ENCODE results near the gene EPSTI1. TPM values are rescaled to one million over a fixed set of nuclear protein-coding genes. Genes with fewer than 3 reads are reported as not detected.

EPSTI1 gene
- total RNA-seq, 1 experiment from 2014 or later = 6.3 TPM

DNA sequence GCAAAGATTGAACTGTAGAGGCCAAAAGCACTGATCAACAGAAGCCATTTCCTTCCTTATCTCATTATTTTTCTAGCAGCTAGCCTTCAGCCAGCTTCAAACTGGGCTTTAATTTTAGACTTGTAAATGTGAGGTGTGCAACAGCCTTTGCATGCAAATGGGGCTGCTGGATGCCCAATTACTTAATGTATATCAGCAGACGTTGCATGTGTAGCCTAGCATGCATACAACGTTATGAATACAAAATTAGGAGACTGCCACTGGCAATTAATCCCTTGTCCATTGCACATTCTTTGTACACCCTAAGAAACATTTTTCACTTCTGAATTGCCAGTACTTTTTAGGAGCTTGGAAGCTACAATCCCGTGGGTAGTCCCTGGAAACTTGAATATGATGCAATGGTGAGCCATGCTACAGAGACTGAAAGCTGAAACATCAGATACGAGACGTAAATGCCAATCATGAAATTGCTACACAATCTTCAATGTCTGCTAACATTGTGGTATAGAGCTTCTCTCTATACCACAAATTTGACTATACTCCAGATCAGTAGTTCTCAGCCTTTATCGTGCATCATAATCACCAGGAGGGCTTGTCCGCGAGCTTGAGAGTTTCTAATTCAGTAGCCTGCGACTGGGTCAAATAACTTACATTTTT is 20.2 kb downstream of the EPSTI1 start:
- DNase-seq (ENCODE audit: low read depth) = peak; percentile 15

DNA sequence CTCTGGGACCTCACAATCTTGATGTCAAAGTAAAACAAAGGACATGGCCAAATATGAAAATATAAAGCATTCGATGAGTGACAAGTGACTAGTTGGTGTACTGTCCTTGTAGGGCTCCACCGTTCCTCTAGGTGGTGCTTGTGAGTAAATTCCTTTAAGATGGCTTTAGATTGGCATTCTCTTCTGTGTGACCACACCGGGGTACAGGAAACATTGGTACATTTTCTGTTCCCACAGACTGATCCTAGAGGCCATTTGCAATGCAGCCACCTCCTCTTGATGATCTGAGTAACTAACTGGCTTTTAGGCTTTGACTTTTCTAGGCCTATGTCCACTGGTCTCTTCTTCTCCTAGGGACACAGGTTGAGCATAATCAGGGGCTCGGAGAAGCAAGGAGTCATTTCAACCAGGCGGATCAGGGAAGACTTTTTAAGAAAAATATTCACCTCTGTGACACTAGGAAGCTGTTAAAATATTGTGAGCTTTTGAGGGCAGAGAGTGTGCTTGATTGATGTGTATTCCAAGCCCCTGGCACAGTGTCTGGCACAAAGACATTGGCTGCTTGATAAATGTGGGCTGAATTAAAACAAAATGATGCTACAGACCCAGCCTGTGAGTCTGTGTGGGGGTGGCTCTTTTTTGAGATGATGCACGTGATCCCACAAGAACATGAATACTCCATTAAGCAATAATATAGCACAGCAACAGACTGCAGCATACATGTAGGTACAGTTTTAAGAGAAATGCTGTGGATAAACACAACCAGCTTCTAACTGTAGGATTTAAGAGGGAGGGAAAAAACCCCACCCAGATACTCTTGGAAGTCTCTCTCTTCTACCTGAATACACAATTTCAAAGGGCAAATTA is 21.0 kb downstream of the EPSTI1 start:
- peak; percentile 73 for DNase-seq (ENCODE audit: low read depth)

DNA sequence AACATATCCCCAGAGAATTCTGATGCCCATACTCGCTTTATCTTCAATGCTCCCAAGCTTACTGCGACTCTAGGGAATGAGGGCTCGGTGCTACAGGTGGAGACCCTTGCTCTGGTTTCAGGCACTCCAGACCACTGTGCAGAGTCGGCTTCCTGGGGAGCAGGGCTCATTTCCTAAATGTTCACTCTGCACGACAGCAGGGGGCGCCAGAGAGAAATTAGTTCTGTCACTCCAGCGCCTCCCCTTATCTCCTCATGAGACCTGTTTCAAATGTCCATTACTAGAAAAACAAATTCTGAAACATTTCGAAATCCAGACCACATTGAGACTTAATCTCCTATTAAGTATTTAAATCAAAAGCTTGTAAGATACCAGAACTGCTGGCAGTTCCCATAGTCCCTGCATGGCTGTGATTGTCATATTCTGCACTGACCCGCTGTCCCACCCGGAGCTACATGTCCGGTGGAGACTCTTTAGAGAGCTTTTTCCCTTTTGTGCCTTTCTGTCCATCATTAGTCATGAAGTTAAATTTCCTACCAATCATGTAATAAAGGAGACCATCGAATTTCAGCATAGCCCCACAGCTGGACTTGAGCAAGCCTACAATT is 22.4 kb downstream of the EPSTI1 start:
- peak; percentile 70 for DNase-seq (ENCODE audit: low read depth)

DNA sequence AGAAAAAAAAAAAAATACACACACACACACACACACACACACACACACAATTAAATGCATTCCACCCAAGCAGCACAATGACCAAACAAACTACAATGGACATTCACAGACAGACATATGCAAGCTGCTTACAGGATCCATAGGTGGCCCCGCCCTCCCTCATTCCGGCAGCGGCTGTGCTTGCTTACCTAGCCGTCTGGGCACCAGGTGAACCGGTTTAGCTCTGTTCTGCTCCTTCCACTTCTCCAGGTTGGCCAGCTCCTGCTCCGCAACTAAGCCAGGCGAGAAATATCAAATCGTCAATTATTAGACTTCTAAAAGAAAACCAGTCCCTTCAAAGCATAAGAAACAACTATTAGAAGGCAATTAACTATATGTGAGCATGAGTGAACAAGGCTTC is 23.1 kb downstream of the EPSTI1 start:
- no peak for DNase-seq (ENCODE audit: low read depth)

DNA sequence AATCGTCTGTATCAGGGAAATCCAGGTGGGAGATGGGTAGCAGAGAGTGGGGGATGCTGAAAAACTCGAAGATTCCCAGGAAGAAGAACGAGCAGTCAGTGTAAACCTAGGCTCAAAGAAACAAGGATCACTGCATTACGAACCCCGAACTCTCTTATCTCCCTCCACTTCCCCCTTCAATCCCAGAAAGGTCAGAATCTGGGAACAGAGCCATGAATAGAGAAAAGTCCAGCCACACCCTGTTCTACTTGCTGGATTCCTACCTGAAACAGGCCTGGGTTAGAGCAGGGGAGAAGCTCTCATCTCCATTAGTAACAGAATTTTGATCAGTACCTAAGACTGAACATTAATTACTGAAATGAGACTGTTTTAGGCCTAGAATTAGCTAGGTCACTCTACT is 24.4 kb downstream of the EPSTI1 start:
- DNase-seq (ENCODE audit: low read depth) = no peak

DNA sequence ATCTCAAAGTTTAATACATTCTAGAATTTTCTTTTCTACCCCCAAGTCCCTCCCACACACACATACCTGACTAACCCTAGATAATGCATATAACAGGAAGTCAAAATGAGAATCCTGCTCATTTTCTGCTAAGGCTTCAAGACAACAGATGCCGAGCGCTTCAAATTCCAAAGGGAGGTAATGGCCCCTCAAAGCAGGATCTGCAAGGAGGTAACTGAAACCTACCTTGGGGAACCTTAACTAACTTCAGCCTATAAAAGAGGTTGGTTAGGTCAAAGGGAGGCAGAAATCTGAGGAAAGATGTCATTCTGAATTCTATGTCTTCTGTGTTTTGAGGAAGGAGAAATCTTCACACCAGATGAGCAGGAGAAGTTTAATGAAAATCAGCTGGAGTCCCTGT is 26.8 kb downstream of the EPSTI1 start:
- no peak for DNase-seq (ENCODE audit: low read depth)

DNA sequence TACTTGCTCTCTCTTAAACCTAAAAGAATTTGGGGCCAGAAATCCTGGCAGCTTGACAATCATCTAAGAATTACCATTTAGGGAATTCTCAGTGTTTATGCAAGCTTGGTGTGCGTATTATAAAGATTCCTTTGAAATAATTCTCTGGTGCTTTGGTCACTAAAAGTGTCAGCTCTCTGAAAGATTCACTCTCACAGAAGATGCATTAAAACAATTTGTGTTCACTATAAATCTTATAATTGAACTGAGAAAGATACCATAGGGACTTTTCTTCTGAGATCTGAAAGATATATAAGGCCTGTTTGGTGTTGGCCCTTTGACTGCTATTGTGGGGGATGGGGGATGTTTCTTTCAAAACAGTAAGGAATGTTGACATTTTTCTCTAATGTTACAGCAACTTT is 27.3 kb downstream of the EPSTI1 start:
- DNase-seq (ENCODE audit: low read depth) = no peak

DNA sequence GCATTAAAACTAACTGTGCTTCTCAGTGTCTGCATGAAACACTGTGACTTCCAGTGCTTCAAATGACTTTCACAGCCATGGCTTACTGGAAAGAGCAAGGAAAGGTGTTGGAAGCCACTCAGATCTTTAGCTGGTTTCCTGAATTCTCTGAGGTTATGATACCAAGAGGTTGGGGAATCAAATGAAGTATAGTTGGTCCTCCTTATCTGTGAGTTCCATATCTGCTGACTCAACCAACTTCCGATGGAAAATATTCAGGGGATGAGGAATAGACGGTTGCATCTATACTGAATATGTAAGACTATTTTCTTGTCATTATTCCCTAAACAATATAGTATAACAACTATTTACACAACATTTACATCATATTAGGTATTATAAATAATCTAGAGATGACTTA is 32.4 kb downstream of the EPSTI1 start:
- no peak for DNase-seq (ENCODE audit: low read depth)

DNA sequence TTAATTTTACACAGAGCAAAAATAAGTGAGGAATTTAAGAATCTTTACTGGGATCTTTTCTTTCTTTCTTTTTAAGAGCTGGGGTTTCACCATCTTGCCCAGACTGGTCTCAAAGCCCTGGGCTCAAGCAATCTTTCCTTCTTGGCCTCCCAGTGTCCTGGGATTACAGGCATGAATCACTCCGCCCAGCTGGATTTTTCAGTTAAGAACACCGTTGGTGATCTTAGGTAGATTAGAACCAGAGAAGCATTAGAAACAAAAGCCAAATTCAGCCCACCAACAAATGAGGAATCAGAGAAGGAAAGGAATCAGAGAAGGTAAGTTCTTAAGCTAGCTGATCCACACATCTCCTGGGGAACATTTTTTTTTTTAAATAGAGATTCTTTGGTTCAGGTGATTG is 34.2 kb downstream of the EPSTI1 start:
- no peak for DNase-seq (ENCODE audit: low read depth)

DNA sequence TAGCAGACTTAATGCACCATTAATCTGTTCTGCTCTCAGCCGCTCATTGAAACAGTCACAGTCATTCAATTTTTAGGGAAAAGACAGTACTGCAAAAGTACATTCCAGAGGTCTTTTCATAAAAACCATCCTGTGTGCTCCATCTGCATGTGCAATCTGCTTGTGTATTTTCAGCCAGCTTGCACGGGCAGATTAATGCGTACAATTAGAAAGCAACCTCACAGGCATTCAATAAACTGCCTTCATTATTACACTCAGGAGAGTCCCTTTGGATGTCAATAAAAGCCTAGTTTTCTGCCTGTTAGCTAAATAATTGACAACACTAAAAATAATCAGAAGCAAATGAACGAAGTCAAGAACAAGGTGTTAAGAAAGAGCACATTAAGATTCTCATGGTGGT is 41.9 kb downstream of the EPSTI1 start:
- DNase-seq (ENCODE audit: low read depth) = no peak

DNA sequence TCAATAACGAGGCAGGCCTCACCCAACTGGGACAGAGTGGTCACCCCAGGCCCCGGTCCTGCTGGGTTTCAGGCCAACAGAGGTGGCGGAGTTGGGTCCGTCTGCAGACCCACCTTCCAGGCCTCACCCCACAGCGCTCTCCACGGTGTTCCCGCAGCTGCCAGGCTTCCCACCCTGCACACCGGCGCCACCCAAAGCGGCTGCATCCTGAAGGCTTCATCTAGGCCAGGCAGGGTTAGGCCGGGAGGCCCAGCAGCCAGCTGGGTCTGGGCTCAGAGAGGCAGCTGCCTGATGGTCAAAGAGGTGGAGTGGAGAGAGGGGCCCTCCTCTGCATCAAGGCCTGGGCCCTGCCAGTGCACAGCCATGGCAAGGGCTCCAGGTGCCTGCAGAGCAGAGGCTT is 44.1 kb downstream of the EPSTI1 start:
- DNase-seq (ENCODE audit: low read depth) = no peak

DNA sequence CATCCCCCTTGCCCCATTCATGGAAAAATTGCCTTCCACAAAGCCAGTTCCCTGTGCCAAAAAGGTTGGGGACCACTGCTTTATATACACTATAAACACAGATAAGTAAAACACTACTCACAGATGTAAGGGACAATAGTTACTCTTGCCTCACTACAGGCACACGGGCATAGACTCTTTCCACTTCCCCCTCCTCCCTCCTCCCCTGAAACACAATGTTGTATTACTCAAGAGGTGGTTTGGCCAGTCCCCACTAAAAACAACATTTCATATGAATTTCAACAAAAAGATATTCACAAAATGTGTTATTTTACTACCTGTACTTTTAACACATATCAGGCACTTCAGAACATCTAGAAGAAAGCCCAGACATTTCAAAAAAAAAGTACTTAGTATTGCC is 45.1 kb downstream of the EPSTI1 start:
- DNase-seq (ENCODE audit: low read depth) = peak; percentile 39

DNA sequence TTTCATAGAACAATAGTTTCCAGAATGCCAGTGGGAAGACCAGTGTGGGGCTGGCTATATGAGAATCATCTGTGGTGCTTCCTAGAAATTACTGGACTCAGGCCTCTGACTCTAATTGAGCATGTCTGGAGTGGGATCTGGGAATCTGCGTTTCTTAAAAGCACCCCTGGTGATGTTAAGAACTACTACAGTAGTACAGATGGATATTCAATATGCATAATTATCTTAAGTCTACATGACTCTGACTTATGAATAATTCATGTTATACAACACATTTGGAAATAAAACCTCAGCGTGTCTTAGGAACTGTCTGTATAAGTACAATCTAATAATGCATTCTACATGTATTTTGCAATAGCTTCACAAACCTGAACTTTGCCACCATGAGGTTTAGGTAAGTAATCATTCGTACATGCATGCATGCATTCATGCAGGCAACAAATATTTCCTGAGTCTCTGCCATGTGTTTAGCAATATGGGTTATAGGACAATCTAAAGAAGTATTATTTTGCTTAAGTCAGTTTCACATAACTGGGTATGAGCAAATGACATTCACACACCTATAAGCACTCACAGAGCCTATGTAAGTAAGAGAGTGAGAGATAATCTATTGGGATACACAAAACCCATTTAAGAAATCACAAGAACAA is 62.0 kb downstream of the EPSTI1 start:
- no peak for DNase-seq (ENCODE audit: low read depth)

DNA sequence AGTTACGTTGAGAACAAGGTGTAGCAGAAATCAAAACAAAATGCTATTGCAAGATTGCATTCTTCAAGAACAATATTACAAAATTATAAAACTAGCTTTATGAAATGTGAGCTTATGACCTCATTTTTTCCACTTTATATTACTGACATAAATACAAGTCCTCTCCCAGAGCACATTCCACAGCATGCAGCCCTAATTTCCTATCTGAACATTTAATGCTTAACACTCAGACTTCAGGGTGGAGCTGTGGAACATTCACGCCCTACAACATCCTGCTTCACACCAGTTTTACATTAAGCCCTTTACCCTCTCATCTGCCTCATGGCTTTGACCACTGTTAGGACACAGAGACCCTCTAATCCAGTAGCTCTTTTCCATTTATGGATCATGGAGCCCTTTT is 65.5 kb downstream of the EPSTI1 start:
- DNase-seq (ENCODE audit: low read depth) = peak; percentile 15

DNA sequence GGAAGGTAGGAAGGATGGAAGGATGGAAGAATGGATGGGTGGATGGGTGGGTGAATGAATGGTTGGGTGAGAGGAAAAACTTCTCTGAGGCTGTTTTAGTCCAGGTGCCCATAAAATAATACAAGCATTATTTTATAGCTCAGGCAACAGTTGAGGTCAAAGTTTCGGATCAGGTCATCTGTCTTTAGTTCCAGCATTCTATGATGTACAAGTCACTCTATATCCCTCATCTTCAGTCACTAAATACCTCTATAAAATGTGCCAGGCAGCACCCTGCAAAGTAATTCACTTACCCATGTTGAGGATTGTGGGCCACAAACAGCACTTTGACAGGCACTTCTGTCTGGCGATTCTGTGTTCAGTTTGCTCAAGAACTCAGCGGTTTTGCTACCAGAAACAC is 66.0 kb downstream of the EPSTI1 start:
- no peak for DNase-seq (ENCODE audit: low read depth)

DNA sequence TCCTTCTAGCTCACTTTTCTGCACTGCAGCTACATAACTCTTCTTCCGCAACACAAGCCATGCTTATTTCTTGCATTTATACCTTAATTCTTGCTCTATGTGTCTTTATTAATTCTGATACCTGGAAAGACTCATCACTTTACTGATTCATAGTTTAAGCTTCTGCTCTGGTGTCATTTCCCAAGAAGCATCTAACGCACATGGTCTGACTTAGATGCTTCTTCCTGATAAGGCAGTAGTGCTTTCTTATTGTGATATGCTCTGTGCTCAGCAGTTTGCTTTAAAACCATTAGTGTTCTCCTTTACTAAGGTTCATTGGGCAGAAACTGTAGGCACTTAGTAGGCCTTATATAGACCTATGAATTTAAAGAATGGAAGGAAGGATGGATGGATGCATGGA is 66.4 kb downstream of the EPSTI1 start:
- DNase-seq (ENCODE audit: low read depth) = no peak

DNA sequence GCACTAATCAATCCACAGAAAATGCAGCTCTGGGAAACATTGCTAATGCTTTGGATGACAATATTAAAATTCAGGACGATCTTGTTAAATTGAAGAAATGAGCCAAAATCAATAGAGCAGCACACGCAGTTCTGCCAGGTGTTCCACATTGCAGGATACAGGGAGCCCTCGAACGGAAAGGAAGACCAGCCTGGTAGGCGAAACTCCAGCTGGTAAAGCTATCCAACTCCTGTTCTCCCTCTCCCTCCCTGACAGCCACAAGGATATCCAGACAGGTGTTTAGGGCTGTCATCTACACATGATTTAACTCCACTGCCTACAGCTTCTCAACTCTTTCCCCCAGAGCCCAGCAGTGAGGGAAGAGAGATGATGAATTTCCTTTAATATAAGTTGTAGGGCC is 67.7 kb downstream of the EPSTI1 start:
- DNase-seq (ENCODE audit: low read depth) = peak; percentile 24

DNA sequence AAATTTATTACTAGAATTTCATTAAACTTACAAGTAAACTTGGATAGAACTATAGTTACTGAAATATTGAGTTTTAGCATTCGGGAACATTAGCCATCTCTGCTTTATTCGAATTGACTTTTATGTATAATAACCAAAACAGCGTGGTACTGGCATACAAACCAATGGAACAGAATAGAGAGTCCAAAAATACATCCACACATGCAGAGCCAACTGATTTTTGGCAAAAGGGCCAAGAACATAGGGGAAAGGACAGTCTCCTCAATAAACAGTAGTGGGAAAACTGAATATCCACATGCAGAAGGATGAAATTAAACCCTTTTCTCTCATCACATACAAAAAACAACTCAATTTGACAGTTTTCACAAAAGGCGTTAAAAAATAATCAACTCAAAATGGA is 84.3 kb downstream of the EPSTI1 start:
- no peak for DNase-seq (ENCODE audit: low read depth)

DNA sequence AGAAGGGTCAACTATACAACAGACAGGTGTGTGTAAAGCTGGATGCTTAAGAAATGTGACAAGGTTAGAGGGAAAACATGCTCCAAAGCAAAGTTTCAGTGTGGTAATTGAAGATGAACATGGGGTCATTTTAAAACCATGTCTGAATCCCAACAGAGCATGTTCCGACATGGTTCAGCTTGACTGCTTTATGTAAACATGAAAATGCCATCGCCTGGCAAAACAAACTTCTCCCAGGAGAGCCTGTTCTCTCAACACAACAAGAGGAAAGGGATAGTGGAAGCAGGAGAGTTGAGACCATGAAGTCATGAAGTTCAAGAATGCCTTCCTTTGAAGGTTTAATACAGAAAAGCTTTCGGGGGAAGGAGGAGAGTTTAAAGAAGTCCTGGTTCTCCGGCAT is 85.8 kb downstream of the EPSTI1 start:
- DNase-seq (ENCODE audit: low read depth) = no peak

DNA sequence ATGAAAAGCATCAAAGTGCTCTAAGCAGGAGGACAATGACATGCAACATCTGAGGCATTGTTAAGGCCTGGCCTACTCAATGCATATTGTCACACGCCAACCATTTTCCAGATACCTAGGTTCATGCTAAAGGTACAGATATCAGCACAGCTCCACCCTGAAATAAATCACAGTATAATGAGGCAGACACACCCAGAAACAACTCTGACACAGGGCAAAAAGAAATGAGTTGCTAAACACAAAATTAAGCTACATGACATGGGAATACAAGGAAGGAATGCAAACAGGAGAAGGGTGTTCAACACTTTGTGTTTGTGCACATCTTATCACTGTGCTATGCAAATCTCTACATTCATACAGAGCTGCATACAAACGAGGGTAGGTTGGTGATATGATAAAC is 86.5 kb downstream of the EPSTI1 start:
- no peak for DNase-seq (ENCODE audit: low read depth)

DNA sequence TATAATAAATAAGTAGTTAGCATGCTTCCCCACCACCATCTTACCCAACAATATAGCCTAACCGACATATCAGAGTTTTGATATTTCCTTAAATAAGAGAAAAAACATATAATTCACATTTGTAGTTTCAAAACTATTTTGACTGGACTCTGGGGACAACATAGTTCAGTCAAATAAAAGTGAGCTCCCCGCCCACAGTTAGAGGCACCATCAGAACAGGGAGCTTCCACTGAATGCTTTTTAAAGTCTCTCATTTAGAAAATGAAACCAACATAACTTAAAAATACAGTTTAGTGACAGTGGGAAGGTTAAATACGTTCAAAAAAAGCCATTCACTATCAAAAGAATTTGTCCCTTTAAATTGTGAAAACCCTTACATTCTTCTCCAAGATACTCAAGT is 92.8 kb downstream of the EPSTI1 start:
- DNase-seq (ENCODE audit: low read depth) = peak; percentile 51

DNA sequence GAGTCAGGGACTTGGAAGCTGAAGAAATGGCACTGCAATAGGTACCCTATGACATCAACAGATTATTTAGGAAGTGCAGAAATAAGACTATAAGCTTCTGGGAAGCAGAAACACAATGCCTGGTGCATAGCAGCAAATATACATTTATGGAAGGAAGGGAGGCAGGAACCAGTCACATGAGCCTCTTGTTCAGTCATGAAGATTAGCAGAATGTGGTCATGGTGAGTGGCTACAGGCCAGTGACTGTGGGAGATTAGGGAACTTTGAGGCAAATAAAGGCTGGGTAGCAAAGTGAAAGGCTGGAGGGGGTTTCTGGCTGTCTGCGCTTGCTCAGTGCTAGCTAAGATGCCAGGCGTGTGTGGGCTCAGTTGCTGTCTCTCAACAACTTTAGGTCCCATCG is 96.3 kb downstream of the EPSTI1 start:
- no peak for DNase-seq (ENCODE audit: low read depth)

Measured in LHCN-M2 (cell line).